GM13976 (cell line): Measurements from ENCODE around the gene LACTB.

Source experiments
- DNase-seq: peaks from one replicate; pipeline ENCODE4 v3.0.0; 2012; ENCODE audit warnings: low spot score
- CTCF ChIP-seq: IDR thresholded peaks from 2 replicates; pipeline ENCODE4 v1.5.1; 2012; ENCODE audit warnings: borderline replicate concordance, mild to moderate bottlenecking; ENCODE audit not compliant: insufficient read depth; ENCODE audit errors: extremely low read depth, missing control alignments, control extremely low read depth
- in situ Hi-C: fragments of 300-500 bp; cut with MboI; formaldehyde crosslinking; loops from one replicate; pipeline ENCODE4 v1.12.0; 2022; ENCODE audit warnings: low sequenced_read_pairs, mixed read lengths, inconsistent platforms; ENCODE audit not compliant: unreplicated experiment

The LACTB gene

GRCh38 chr15:63088533-63089245, 33.0 kb upstream of the LACTB start:
- TF ChIP-seq CTCF = no peak
- in situ Hi-C loops = no loop called here
- no peak for DNase-seq

GRCh38 chr15:63089260-63090043, 32.2 kb upstream of the LACTB start:
- in situ Hi-C loops = no loop called here
- TF ChIP-seq CTCF = no peak
- DNase-seq = no peak

GRCh38 chr15:63090472-63090871, 31.2 kb upstream of the LACTB start:
- TF ChIP-seq CTCF = no peak
- no peak for DNase-seq
- in situ Hi-C loops = no loop called here

GRCh38 chr15:63090887-63091286, 30.8 kb upstream of the LACTB start:
- in situ Hi-C loops = no loop called here
- no peak for TF ChIP-seq CTCF
- no peak for DNase-seq

- in situ Hi-C loops = no loop called here
- no peak for TF ChIP-seq CTCF
- DNase-seq = no peak
Observed at GRCh38 chr15:63091679-63092446, 29.8 kb upstream of the LACTB start.

GRCh38 chr15:63093486-63094205, 28.0 kb upstream of the LACTB start:
- peak; percentile 83 for DNase-seq
- in situ Hi-C loops = no loop called here
- peak; percentile 79 for TF ChIP-seq CTCF
